HepG2 (cell line): ENCODE data around the gene BZW1. TPM values are rescaled to one million over a fixed set of nuclear protein-coding genes. Genes with fewer than 3 reads are reported as not detected.

ENCODE experiments used
- ADNP ChIP-seq: sonication (generic); formaldehyde crosslinking; IDR thresholded peaks from 2 replicates; pipeline ENCODE4 v1.4.0; 2020; ENCODE audit warnings: missing genetic modification reagents
- BATF2 ChIP-seq: sonication (generic); formaldehyde crosslinking; IDR thresholded peaks from 2 replicates; pipeline ENCODE4 v1.8.0; 2022; ENCODE audit warnings: mild to moderate bottlenecking, missing genetic modification reagents, moderate library complexity
- CHD2 ChIP-seq: IDR thresholded peaks from 2 replicates; pipeline ENCODE4 v1.6.1; 2011; ENCODE audit warnings: low read depth, low read length, improper control_type of control experiment
- GFI1 ChIP-seq: sonication (generic); formaldehyde crosslinking; IDR thresholded peaks from 2 replicates; pipeline ENCODE4 v1.5.0; 2020; ENCODE audit warnings: missing genetic modification reagents, mild to moderate bottlenecking, borderline replicate concordance
- HDAC6 ChIP-seq: fragments of 200-600 bp; sonication (generic); IDR thresholded peaks from 2 replicates; pipeline ENCODE4 v1.7.0; 2017; ENCODE audit warnings: mild to moderate bottlenecking, antibody characterized with exemption, low read length, low read depth
- LBX2 ChIP-seq: sonication (generic); formaldehyde crosslinking; IDR thresholded peaks from 2 replicates; pipeline ENCODE4 v1.5.0; 2020; ENCODE audit warnings: missing genetic modification reagents, mild to moderate bottlenecking, borderline replicate concordance
- MAFF ChIP-seq: IDR thresholded peaks from 2 replicates; pipeline ENCODE4 v1.6.1; 2011; ENCODE audit warnings: low read depth, low read length, improper control_type of control experiment
- RARA ChIP-seq: IDR thresholded peaks from 2 replicates; pipeline ENCODE4 v1.6.1; 2016; ENCODE audit warnings: missing genetic modification reagents, missing compliant biosample characterization
- RFXANK ChIP-seq: IDR thresholded peaks from 2 replicates; pipeline ENCODE4 v1.6.1; 2016
- SMARCE1 ChIP-seq: fragments of 450-650 bp; IDR thresholded peaks from 2 replicates; pipeline ENCODE4 v1.6.1; 2017; ENCODE audit warnings: borderline replicate concordance
- SP2 ChIP-seq: sonication (generic); formaldehyde crosslinking; IDR thresholded peaks from 2 replicates; pipeline ENCODE4 v1.5.1; 2020; ENCODE audit warnings: mild to moderate bottlenecking, missing genetic modification reagents
- SSRP1 ChIP-seq: IDR thresholded peaks from 2 replicates; pipeline ENCODE4 v1.6.1; 2016; ENCODE audit warnings: control low read depth
- WIZ ChIP-seq: sonication (generic); formaldehyde crosslinking; IDR thresholded peaks from 2 replicates; pipeline ENCODE4 v1.5.1; 2020; ENCODE audit warnings: mild to moderate bottlenecking, missing genetic modification reagents
- ZNF251 ChIP-seq: sonication (generic); formaldehyde crosslinking; IDR thresholded peaks from 2 replicates; pipeline ENCODE4 v1.9.0; 2021; ENCODE audit warnings: mild to moderate bottlenecking, missing genetic modification reagents
- ZNF343 ChIP-seq: sonication (generic); formaldehyde crosslinking; IDR thresholded peaks from 2 replicates; pipeline ENCODE4 v1.4.0; 2020; ENCODE audit warnings: mild to moderate bottlenecking, missing genetic modification reagents
- ZNF44 ChIP-seq: sonication (generic); formaldehyde crosslinking; IDR thresholded peaks from 2 replicates; pipeline ENCODE4 v1.5.1; 2020; ENCODE audit warnings: mild to moderate bottlenecking, missing genetic modification reagents
- ZNF441 ChIP-seq: sonication (generic); formaldehyde crosslinking; IDR thresholded peaks from 2 replicates; pipeline ENCODE4 v1.7.0; 2021; ENCODE audit warnings: missing genetic modification reagents, borderline replicate concordance
- ZNF446 ChIP-seq: sonication (generic); formaldehyde crosslinking; IDR thresholded peaks from 2 replicates; pipeline ENCODE4 v1.5.0; 2020; ENCODE audit warnings: mild to moderate bottlenecking, missing genetic modification reagents
- ZNF484 ChIP-seq: sonication (generic); formaldehyde crosslinking; IDR thresholded peaks from 2 replicates; pipeline ENCODE4 v1.5.1; 2020; ENCODE audit warnings: mild to moderate bottlenecking, low read depth, missing genetic modification reagents, borderline replicate concordance
- ZNF614 ChIP-seq: IDR thresholded peaks from 2 replicates; pipeline ENCODE4 v1.6.1; 2018; ENCODE audit warnings: missing biosample characterization, missing genetic modification reagents, inconsistent platforms, borderline replicate concordance
- ZNF678 ChIP-seq: sonication (generic); formaldehyde crosslinking; IDR thresholded peaks from 2 replicates; pipeline ENCODE4 v1.4.0; 2020; ENCODE audit warnings: mild to moderate bottlenecking, missing genetic modification reagents
- polyA plus RNA-seq, 8 experiments: library from polyadenylated mRNA; depleted of rRNA in 3 of 8; stranded (reverse) in 7 of 8; unstranded in 1 of 8; fragments of >200 nt; fragmentation: Illumina TruSeq in 4 of 8; extraction: Trizol in 4 of 8; gene quantifications; 2 replicates each; pipeline versions ENCODE4 v1.2.1 to v1.2.3, GENCODE V29; 2011 to 2016; ENCODE audit warnings: low read depth in 4 of 8, missing spikeins in 1 of 8, mixed read lengths in 1 of 8; ENCODE audit not compliant: insufficient read depth in 1 of 8
- total RNA-seq, 5 experiments: library from RNA; depleted of rRNA; stranded (reverse); fragments of >200 nt; fragmentation: Illumina TruSeq; extraction: Trizol; gene quantifications; 2 replicates each; pipeline ENCODE4 v1.2.3, GENCODE V29; 2016; ENCODE audit warnings: low read depth in 1 of 5
- TF ChIP-seq, protein P1 (sequence below): sonication (generic); formaldehyde crosslinking; IDR thresholded peaks from 2 replicates; pipeline ENCODE4 v1.4.0; 2020; ENCODE audit warnings: missing genetic modification reagents
- TF ChIP-seq, protein P2 (sequence below): sonication (generic); formaldehyde crosslinking; IDR thresholded peaks from 2 replicates; pipeline ENCODE4 v1.8.1; 2023; ENCODE audit warnings: mild to moderate bottlenecking, moderate library complexity, missing genetic modification reagents

Gene BZW1
- total and polyA plus RNA-seq, 2 of the 13 experiments (the other 11 are each of a cell fraction or from before 2014, with no cell fraction given), result 106 to 384 TPM

DNA sequence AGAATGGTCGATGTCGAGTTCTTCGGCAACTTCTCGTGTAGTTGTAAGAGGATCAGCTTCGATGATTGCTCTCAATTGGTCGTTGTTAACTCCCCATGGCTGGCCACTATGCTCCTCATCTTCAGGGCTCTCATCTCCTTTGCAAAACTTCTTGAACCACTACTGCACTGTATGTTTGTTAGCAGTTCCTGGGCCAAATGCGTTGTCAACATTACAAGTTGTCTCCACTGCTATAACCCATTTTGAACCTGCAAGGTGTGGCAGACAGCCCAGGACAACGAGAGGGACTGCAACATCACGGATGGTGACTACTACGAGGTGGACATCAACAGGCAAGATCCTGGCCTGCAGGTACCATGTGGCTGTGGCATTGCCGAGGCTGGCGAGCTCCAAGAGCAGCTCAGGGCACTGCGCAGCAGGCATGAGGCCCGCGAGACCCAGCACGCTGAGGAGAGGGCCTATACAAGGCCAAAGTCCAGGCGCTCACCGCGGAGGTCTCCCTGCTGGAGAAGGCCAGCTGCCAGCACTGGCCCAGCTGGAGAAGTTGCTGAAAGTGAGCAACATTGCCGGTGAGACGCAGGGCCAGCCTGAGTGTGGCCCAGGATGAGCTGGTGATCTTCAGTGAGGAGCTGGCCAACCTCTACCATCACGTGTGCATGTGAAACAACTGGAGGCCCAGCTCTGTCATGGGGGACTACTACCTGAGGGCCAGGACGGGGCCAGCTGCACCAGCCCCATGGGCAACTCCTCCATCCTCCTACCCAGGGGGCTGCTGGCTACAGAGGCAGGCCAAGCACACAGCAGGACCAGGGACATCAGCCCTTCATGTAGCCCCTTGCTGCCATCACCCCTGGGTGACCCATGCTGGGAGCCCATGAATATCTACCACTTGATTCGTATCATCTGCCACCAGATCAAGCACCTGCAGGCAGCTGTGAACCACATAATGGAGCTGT, 32.6 kb downstream of the BZW1 start (continued):
- TF ChIP-seq ZNF446 (CRISPR knock-in tag), result no peak
- TF ChIP-seq SMARCE1, result no peak
- no peak for TF ChIP-seq SP2
- no peak for TF ChIP-seq GFI1 (CRISPR knock-in tag)
- no peak for TF ChIP-seq MAFF
- TF ChIP-seq ZNF441 (CRISPR knock-in tag), result 0 out of 2 replicates have a peak, but pooled peaks have one; percentile 28
- no peak for TF ChIP-seq ZNF251 (CRISPR knock-in tag)
- no peak for TF ChIP-seq ZNF678
- no peak for TF ChIP-seq ZNF343 (CRISPR knock-in tag)
- TF ChIP-seq ZNF484 (CRISPR knock-in tag), result peak; percentile 86; the same call in 1 of the 2 replicates
- no peak for TF ChIP-seq HDAC6
- TF ChIP-seq ZNF44 (CRISPR knock-in tag), result peak; percentile 77; the same call in 1 of the 2 replicates
- TF ChIP-seq WIZ (CRISPR knock-in tag), result 0 out of 2 replicates have a peak, but pooled peaks have one; percentile 73
- no peak for TF ChIP-seq RFXANK (CRISPR knock-in tag)
- TF ChIP-seq LBX2 (CRISPR knock-in tag), result no peak
- no peak for TF ChIP-seq ADNP (CRISPR knock-in tag)
- TF ChIP-seq, protein P1, sequence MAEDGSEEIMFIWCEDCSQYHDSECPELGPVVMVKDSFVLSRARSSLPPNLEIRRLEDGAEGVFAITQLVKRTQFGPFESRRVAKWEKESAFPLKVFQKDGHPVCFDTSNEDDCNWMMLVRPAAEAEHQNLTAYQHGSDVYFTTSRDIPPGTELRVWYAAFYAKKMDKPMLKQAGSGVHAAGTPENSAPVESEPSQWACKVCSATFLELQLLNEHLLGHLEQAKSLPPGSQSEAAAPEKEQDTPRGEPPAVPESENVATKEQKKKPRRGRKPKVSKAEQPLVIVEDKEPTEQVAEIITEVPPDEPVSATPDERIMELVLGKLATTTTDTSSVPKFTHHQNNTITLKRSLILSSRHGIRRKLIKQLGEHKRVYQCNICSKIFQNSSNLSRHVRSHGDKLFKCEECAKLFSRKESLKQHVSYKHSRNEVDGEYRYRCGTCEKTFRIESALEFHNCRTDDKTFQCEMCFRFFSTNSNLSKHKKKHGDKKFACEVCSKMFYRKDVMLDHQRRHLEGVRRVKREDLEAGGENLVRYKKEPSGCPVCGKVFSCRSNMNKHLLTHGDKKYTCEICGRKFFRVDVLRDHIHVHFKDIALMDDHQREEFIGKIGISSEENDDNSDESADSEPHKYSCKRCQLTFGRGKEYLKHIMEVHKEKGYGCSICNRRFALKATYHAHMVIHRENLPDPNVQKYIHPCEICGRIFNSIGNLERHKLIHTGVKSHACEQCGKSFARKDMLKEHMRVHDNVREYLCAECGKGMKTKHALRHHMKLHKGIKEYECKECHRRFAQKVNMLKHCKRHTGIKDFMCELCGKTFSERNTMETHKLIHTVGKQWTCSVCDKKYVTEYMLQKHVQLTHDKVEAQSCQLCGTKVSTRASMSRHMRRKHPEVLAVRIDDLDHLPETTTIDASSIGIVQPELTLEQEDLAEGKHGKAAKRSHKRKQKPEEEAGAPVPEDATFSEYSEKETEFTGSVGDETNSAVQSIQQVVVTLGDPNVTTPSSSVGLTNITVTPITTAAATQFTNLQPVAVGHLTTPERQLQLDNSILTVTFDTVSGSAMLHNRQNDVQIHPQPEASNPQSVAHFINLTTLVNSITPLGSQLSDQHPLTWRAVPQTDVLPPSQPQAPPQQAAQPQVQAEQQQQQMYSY (CRISPR knock-in tag), result no peak
- no peak for TF ChIP-seq SSRP1 (CRISPR knock-in tag)
- 0 out of 2 replicates have a peak, but pooled peaks have one; percentile 17 for TF ChIP-seq ZNF614 (CRISPR knock-in tag)
- TF ChIP-seq BATF2, result no peak
- 0 out of 2 replicates have a peak, but pooled peaks have one; percentile 41 for TF ChIP-seq CHD2
- TF ChIP-seq, protein P2, sequence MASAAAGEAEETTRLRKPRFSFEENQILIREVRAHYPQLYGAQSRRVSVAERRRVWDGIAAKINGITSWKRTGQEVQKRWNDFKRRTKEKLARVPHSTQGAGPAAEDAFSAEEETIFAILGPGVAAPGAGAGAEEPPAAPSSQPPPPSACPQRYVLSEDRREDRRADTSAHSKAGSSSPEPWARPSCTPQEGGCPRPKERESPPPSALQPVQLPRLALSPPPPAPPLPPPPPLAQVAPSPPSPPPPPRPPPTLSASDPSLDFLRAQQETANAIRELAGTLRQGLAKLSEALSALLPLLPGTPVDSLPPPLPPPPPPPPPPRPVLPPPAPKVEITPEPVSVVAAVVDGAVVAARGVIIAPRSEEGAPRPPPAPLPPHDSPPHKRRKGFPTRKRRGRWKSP (CRISPR knock-in tag), result no peak
- TF ChIP-seq RARA (CRISPR knock-in tag), result peak; percentile 50
